Coronary artery (tissue), 2 donors: Measurements from ENCODE around the gene ARHGAP45.

Experiments used
- DNase-seq: peaks from one replicate; pipeline ENCODE4 v3.0.0-alpha.2; 2017; ENCODE audit warnings: low spot score
- H3K27ac ChIP-seq, 2 donors: fragments of 200-600 bp; sonication (generic); one replicate each; pipeline ENCODE4 v1.5.1; 2016 to 2019
- H3K4me3 ChIP-seq: fragments of 200-600 bp; sonication (generic); 2 replicates; pipeline ENCODE4 v1.5.1; 2016; ENCODE audit warnings: mild to moderate bottlenecking, moderate library complexity
- CTCF ChIP-seq: fragments of 200-600 bp; sonication (generic); IDR thresholded peaks from one replicate; pipeline ENCODE4 v1.5.1; 2019; ENCODE audit warnings: antibody characterized with exemption

Gene ARHGAP45

DNA sequence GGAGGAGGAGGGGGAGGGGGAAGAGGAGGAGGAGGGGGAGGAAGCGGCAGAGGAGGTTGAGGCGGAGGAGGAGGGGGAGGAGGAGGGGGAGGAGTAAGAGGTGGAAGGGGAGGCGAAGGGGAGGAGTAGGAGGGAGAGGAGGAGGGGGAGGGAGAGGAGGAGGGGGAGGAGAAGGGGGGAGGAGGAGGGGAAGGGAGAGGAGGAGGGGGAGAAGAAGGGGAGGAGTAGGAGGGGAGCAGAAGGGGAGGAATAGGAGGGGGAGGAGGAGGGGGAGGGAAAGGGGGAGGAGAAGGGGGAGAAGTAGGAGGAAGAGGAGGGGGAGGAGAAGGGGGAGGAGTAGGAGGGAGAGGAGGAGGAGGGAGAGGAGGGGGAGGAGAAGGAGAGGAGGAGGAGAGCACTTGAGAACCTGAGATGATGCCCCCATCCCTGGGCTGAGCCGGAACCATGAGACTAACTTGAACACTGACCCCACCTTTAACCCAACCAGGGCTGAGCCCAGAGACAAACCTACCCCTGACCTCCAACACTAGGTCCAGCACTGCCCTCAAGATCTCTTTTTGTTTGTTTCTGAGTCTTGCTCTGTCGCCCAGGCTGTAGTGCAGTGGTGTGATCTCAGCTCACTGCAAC lies 14.5 kb upstream of the ARHGAP45 start:
- Histone ChIP-seq H3K27ac (no peak overlapping the region), H3K4me3 (no peak overlapping the region)
- no peak for TF ChIP-seq CTCF
- DNase-seq = no peak

- no peak overlapping the region for H3K4me3 ChIP-seq
- no peak for DNase-seq
- H3K27ac ChIP-seq = no peak overlapping the region
- TF ChIP-seq CTCF = no peak
These were observed 13.5 kb upstream of the ARHGAP45 start for GRCh38 chr19:1053176-1054101.

DNA sequence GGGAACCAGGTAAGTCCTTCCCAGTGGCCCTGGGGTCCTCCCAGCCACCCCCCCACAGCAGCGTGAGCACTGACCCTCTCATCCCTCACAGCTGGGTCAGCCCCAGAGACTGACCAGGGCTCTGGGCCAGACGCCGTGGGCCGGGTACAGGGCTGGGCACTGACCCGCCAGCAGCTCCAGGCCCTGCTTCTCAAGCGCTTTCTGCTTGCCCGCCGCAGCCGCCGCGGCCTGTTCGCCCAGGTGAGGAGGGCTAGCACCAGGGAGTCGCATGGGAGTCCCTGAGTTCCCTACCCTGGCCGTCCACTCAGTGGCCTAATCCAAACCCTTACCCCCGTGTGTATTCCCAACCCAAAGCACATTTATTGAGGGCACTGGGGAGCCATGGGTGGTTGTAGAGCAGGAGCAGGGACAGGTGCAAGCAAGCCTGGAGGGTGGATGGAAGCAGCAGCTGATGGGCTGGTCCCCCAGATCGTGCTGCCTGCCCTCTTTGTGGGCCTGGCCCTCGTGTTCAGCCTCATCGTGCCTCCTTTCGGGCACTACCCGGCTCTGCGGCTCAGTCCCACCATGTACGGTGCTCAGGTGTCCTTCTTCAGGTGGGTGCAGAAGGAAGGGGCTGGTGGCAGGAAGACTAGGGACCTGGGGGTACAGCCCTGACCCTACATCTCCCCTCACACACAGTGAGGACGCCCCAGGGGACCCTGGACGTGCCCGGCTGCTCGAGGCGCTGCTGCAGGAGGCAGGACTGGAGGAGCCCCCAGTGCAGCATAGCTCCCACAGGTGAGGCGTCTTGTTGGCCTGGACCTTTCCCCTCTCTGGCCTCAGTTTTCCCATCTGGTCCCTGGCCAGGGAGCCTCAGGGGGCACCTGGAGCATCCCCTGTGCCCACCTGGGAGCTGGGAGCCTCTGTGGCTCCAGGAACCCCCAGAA lies 12.6 kb upstream of the ARHGAP45 start:
- Histone ChIP-seq H3K27ac (no peak overlapping the region), H3K4me3 (no peak overlapping the region)
- no peak for DNase-seq
- TF ChIP-seq CTCF = no peak

DNA sequence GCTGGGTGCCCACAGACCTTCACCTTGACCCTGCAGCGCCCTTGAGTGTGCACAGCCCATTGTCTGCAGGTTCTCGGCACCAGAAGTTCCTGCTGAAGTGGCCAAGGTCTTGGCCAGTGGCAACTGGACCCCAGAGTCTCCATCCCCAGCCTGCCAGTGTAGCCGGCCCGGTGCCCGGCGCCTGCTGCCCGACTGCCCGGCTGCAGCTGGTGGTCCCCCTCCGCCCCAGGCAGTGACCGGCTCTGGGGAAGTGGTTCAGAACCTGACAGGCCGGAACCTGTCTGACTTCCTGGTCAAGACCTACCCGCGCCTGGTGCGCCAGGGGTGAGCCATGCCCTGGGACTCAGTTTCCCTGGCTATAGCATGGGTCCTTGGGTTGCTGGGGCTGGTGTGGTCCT lies 11.9 kb upstream of the ARHGAP45 start:
- Histone ChIP-seq H3K4me3 (no peak overlapping the region), H3K27ac (no peak overlapping the region)
- TF ChIP-seq CTCF = no peak
- DNase-seq = no peak

DNA sequence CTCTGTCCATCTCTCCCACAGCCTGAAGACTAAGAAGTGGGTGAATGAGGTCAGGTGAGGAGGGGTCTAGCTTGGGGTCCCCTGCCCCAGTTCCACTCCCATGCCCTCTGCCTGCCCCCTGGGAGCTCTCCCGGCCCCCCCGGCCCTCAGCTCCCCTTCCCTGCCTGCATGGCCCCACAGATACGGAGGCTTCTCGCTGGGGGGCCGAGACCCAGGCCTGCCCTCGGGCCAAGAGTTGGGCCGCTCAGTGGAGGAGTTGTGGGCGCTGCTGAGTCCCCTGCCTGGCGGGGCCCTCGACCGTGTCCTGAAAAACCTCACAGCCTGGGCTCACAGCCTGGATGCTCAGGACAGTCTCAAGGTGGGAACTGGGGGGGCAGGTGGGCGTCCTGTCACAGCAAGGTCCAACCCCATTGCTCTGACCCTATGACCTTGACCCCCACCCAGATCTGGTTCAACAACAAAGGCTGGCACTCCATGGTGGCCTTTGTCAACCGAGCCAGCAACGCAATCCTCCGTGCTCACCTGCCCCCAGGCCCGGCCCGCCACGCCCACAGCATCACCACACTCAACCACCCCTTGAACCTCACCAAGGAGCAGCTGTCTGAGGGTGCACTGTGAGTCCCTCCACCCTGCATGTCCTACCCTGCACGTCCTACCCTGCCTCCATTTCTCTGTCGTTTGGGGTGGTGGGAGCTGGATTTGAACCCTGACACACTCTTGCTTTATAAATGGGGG lies 10.9 kb upstream of the ARHGAP45 start:
- no peak for DNase-seq
- no peak for TF ChIP-seq CTCF
- Histone ChIP-seq H3K4me3 (no peak overlapping the region), H3K27ac (no peak overlapping the region)

DNA sequence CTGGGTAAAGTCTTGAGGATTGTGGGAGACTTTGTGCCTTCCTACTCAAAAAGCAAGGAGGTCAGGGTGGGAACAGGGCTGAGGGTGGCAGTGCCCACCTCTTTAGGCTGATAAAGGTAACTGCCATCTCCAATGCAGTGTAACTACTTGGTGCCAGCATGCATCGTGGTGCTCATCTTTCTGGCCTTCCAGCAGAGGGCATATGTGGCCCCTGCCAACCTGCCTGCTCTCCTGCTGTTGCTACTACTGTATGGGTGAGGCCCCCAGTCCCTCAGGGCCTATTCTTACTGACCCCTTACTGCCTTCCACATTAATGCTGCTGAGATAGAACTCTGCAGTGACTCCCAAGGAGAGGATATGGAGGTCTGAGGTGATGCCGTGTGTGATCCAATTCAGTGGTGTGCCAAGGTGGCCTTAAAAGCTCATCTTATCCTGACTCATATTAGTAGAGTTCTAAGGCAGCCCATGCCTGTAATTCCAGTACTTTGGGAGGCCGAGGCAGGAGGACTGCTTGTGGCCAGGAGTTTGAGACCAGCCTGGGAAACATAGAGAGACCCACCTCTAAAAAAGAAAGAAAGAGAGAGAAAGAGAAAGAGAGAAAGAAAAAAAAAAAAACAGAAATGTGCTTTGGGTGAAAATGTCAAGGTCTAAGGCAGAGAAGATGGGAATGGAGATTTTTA lies 9.7 kb upstream of the ARHGAP45 start:
- no peak overlapping the region for H3K27ac ChIP-seq
- DNase-seq = no peak
- no peak for TF ChIP-seq CTCF
- H3K4me3 ChIP-seq = no peak overlapping the region
